Epithelial cell of esophagus (primary cell): Measurements from ENCODE around the gene HRH1.
A peak's percentile ranks its signal among the peaks of the same experiment; 100 is the strongest.
"Not testable (repeated sequence)": the region's sequence is repeated elsewhere in the genome, so short reads cannot be mapped to it uniquely, and the experiment has no call there.

Source experiments
- DNase-seq: peaks from one replicate; pipeline ENCODE4 v3.0.0; 2010; ENCODE audit warnings: low read depth
- H3K4me3 ChIP-seq: 2 replicates; pipeline ENCODE4 v1.5.1; 2011; ENCODE audit warnings: mild to moderate bottlenecking, low read length, control low read depth
- CTCF ChIP-seq: IDR thresholded peaks from 2 replicates; pipeline ENCODE4 v1.5.1; 2011; ENCODE audit warnings: low read depth, mild to moderate bottlenecking, low read length, control low read depth, inconsistent platforms; ENCODE audit not compliant: insufficient read depth; ENCODE audit errors: missing control alignments

Gene HRH1

GRCh38 chr3:11198495-11198894 lies 44.2 kb downstream of the HRH1 start:
- TF ChIP-seq CTCF: no peak
- DNase-seq: no peak
- H3K4me3 ChIP-seq: no peak overlapping the region

- no peak for TF ChIP-seq CTCF
- DNase-seq: peak; percentile 85
- H3K4me3 ChIP-seq: no peak overlapping the region
These were observed 45.9 kb downstream of the HRH1 start for GRCh38 chr3:11199902-11200845.

GRCh38 chr3:11201251-11202019 lies 47.1 kb downstream of the HRH1 start:
- no peak overlapping the region for H3K4me3 ChIP-seq
- peak; percentile 76 for DNase-seq

GRCh38 chr3:11203961-11204360 lies 49.7 kb downstream of the HRH1 start:
- no peak overlapping the region for H3K4me3 ChIP-seq
- DNase-seq: no peak
- TF ChIP-seq CTCF: no peak

More at GRCh38 chr3:11201251-11202019, 47.1 kb downstream of the HRH1 start:
- TF ChIP-seq CTCF: no peak

- no peak for TF ChIP-seq CTCF
- H3K4me3 ChIP-seq: no peak overlapping the region
- no peak for DNase-seq
These were observed 50.5 kb downstream of the HRH1 start for GRCh38 chr3:11204697-11205348.

- peak; percentile 62 for DNase-seq
- TF ChIP-seq CTCF: peak; percentile 45
- not testable (repeated sequence) for H3K4me3 ChIP-seq
These were observed 51.6 kb downstream of the HRH1 start for GRCh38 chr3:11205881-11206280.
